ENCODE data around the gene STXBP5.

Gene STXBP5

DNA sequence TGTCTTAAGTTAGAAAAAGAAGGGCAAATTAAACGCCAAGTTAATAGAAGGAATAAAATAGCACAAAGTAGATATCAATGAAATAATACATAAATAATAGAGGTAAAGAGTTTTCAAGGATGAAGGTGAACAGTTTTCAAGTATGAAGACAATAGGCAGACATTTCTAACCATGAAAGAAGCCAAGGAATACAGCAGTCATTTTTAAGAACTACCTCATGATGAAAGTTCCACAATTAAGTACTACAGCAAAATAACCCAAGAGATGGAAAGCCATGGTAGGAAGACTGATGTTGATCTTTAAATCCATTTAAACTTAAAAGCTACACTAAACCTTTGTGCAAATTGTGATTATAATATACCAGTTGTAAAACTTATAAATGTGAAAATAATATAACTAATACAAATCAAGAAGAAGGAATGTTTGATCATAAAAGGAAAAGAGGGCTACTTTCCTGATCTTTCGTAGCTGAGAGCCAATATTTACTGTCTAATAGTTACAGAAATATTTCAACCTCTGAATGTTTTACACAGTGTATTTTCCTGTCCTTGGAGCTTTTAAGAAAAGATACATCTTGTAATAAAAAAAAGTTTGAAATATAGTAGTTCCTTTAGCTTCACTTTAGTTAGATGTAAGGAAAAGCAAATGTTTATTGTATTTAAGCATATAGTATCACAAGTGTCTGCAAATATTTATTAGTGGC is 143.1 kb downstream of the STXBP5 start:
- Histone ChIP-seq H2AFZ (ENCODE audit: low read length) (no peak overlapping the region), H3K4me2 (ENCODE audit: low read length) (no peak overlapping the region), H3K4me3 (ENCODE audit: low read depth, low read length, poor library complexity, severe bottlenecking) (no peak overlapping the region), H3K9me2 (ENCODE audit: low read depth, low read length) (no peaks in the 10 kb centered on the region), H3F3A (ENCODE audit: insufficient read depth, low read length) (no peaks in the 10 kb centered on the region), H3K36me3 (ENCODE audit: insufficient read depth, low read length) (no peaks in the 10 kb centered on the region), H3K79me2 (ENCODE audit: insufficient read depth, low read length) (no peaks in the 10 kb centered on the region), H3K4me1 (ENCODE audit: insufficient read depth, low read length, severe bottlenecking) (no peaks in the 10 kb centered on the region), H4K20me1 (ENCODE audit: insufficient read depth, low read length) (no peaks in the 10 kb centered on the region), H3K9ac (ENCODE audit: low read length) (no peak overlapping the region), H3K27me3 (ENCODE audit: insufficient read depth, low read length) (no peaks in the 10 kb centered on the region), H3K9me3 (ENCODE audit: low read length) (no peaks in the 10 kb centered on the region), H3K27ac (ENCODE audit: low read depth, low read length, poor library complexity, severe bottlenecking) (no peak overlapping the region)
- TF ChIP-seq, protein P1, sequence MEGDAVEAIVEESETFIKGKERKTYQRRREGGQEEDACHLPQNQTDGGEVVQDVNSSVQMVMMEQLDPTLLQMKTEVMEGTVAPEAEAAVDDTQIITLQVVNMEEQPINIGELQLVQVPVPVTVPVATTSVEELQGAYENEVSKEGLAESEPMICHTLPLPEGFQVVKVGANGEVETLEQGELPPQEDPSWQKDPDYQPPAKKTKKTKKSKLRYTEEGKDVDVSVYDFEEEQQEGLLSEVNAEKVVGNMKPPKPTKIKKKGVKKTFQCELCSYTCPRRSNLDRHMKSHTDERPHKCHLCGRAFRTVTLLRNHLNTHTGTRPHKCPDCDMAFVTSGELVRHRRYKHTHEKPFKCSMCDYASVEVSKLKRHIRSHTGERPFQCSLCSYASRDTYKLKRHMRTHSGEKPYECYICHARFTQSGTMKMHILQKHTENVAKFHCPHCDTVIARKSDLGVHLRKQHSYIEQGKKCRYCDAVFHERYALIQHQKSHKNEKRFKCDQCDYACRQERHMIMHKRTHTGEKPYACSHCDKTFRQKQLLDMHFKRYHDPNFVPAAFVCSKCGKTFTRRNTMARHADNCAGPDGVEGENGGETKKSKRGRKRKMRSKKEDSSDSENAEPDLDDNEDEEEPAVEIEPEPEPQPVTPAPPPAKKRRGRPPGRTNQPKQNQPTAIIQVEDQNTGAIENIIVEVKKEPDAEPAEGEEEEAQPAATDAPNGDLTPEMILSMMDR (IDR thresholded peaks at IDR 0.05; ENCODE audit: low read length): no peak
- no peak for TF ChIP-seq EZH2 (IDR thresholded peaks at IDR 0.05; ENCODE audit: borderline replicate concordance, low read length)

DNA sequence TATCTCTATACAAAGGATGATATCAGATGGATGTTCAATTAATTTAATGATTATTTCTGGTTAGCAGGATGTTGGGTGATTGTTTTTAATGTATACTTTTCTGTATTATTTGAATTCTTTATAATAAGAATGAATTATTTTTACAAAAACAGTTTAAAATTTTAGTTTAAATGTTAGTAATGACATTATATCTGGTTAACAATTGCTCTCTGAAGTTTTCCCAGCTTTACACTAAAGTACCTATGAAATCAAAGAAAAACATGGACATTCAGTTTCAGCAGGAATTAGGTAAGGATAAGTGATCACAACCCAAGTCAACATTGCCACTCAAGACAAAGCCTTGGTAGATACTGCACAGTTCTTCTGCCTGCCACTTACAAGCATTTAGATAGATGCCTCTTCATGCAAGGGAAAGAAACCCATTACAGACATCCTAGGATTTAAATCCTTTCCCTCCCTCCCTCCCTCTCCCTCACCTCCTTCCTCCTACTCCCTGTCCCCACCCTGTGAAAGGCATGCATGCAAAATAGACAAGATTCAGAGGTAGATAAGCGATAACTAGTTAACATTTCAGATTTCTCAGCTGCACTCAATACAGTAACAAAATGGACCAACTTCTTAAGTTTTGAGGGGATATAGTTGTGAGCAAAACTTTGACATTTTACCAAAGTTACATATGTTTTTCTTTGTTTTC is 143.8 kb downstream of the STXBP5 start:
- no peaks in the 10 kb centered on the region for H3K27me3 ChIP-seq (ENCODE audit: insufficient read depth, low read length)

DNA sequence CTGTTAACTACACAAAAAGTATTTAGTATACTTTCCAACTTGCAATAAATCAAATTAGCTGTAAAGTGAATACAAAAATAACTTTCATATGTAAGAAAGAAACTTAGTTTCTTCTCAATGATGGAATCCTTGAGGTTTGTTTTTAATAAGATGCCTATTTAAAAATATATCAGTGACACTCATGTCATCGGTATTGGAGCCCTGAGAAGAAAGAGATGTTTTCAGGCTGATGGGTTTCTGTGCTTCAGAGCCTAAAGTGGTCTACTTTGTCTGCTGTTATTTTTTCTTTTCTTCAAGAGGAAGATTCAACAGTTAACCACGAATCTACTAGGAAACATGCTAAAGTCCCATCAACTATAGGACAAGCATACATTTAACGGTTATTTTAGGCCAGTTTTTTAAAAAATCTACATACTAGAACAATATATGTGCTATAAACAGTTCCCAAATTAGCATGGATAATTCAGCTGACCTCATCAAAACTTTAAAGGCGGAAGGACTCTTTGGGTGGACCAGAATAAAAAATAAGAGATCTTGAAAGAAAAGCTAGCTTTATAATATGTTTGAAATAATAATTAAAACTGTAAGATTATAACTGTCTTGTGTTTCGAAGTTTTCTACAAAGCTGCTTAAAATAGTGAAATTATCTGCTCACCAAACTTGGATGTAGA is 157.2 kb downstream of the STXBP5 start:
- Histone ChIP-seq H3K4me1 (ENCODE audit: insufficient read depth, low read length, severe bottlenecking) (no peaks in the 10 kb centered on the region), H3K4me2 (ENCODE audit: low read length) (no peak overlapping the region), H3K9me3 (ENCODE audit: low read length) (no peaks in the 10 kb centered on the region), H3F3A (ENCODE audit: insufficient read depth, low read length) (no peaks in the 10 kb centered on the region), H3K27ac (ENCODE audit: low read depth, low read length, poor library complexity, severe bottlenecking) (no peak overlapping the region), H4K20me1 (ENCODE audit: insufficient read depth, low read length) (no peaks in the 10 kb centered on the region), H3K27me3 (ENCODE audit: insufficient read depth, low read length) (no peaks in the 10 kb centered on the region), H3K36me3 (ENCODE audit: insufficient read depth, low read length) (no peaks in the 10 kb centered on the region; the same call in 1 of the 2 replicates), H2AFZ (ENCODE audit: low read length) (no peak overlapping the region), H3K4me3 (ENCODE audit: low read depth, low read length, poor library complexity, severe bottlenecking) (no peak overlapping the region), H3K9me2 (ENCODE audit: low read depth, low read length) (no peaks in the 10 kb centered on the region), H3K79me2 (ENCODE audit: insufficient read depth, low read length) (no peaks in the 10 kb centered on the region), H3K9ac (ENCODE audit: low read length) (no peak overlapping the region)
- TF ChIP-seq, protein P1 (IDR thresholded peaks at IDR 0.05; ENCODE audit: low read length): no peak

More for the DNA sequence above, 143.8 kb downstream of the STXBP5 start:
- H3K27ac ChIP-seq (ENCODE audit: low read depth, low read length, poor library complexity, severe bottlenecking): no peak overlapping the region
- H3K9ac ChIP-seq (ENCODE audit: low read length): no peak overlapping the region
- no peak overlapping the region for H3K4me3 ChIP-seq (ENCODE audit: low read depth, low read length, poor library complexity, severe bottlenecking)
- no peaks in the 10 kb centered on the region for H3K79me2 ChIP-seq (ENCODE audit: insufficient read depth, low read length)
- H3K4me1 ChIP-seq (ENCODE audit: insufficient read depth, low read length, severe bottlenecking): no peaks in the 10 kb centered on the region
- no peak overlapping the region for H2AFZ ChIP-seq (ENCODE audit: low read length)
- TF ChIP-seq EZH2 (IDR thresholded peaks at IDR 0.05; ENCODE audit: borderline replicate concordance, low read length): no peak
- no peaks in the 10 kb centered on the region for H3K36me3 ChIP-seq (ENCODE audit: insufficient read depth, low read length)
- no peak overlapping the region for H3K4me2 ChIP-seq (ENCODE audit: low read length)
- no peaks in the 10 kb centered on the region for H3K9me2 ChIP-seq (ENCODE audit: low read depth, low read length)
- H4K20me1 ChIP-seq (ENCODE audit: insufficient read depth, low read length): no peaks in the 10 kb centered on the region
- no peaks in the 10 kb centered on the region for H3F3A ChIP-seq (ENCODE audit: insufficient read depth, low read length)
- no peaks in the 10 kb centered on the region for H3K9me3 ChIP-seq (ENCODE audit: low read length)
